ENCODE results near the gene TAX1BP3.

TAX1BP3 gene

GRCh38 chr17:3645310-3645709 is 23.1 kb downstream of the TAX1BP3 start:
- no peak for DNase-seq (ENCODE audit: extremely low read depth, insufficient read length)
- no peaks in the 10 kb centered on the region for H3K27me3 ChIP-seq (replicated peaks; ENCODE audit: control insufficient read depth, insufficient read depth, low read length)
- H3K36me3 ChIP-seq (ENCODE audit: control insufficient read depth, insufficient read depth, low read length), result peaks cover 11% of the 10 kb centered on the region
- no peak overlapping the region for H3K4me3 ChIP-seq (replicated peaks; ENCODE audit: low read depth, low read length)
- TF ChIP-seq, protein P1, sequence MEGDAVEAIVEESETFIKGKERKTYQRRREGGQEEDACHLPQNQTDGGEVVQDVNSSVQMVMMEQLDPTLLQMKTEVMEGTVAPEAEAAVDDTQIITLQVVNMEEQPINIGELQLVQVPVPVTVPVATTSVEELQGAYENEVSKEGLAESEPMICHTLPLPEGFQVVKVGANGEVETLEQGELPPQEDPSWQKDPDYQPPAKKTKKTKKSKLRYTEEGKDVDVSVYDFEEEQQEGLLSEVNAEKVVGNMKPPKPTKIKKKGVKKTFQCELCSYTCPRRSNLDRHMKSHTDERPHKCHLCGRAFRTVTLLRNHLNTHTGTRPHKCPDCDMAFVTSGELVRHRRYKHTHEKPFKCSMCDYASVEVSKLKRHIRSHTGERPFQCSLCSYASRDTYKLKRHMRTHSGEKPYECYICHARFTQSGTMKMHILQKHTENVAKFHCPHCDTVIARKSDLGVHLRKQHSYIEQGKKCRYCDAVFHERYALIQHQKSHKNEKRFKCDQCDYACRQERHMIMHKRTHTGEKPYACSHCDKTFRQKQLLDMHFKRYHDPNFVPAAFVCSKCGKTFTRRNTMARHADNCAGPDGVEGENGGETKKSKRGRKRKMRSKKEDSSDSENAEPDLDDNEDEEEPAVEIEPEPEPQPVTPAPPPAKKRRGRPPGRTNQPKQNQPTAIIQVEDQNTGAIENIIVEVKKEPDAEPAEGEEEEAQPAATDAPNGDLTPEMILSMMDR (IDR thresholded peaks at IDR 0.05; ENCODE audit: insufficient read depth, low read length, poor library complexity, severe bottlenecking), result no peak

DNA sequence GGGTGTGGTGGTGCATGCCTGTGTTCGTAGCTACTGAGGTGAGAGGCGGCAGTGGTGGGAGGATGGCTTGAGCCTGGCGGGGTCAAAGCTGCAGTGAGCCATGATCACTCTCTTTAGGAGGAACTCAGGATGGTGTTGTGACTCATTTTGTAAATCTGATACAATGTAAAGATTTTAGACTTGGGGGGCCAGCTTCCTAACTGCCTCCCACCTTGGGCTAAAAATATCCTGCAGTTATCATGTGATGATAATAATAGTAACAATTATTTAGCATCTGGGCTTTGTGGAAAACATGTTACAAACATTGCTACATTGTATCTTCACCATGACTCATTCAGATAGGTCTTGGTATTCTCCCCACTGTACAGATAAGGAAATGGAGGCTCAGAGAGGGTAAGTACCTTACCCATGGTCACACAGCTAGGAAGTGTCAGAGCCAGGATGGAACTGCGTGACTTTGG is 24.5 kb downstream of the TAX1BP3 start:
- no peak for DNase-seq (ENCODE audit: extremely low read depth, insufficient read length)
- Histone ChIP-seq H3K4me3 (replicated peaks; ENCODE audit: low read depth, low read length) (no peak overlapping the region), H3K27me3 (replicated peaks; ENCODE audit: control insufficient read depth, insufficient read depth, low read length) (no peaks in the 10 kb centered on the region), H3K36me3 (ENCODE audit: control insufficient read depth, insufficient read depth, low read length) (peaks cover 11% of the 10 kb centered on the region)
- TF ChIP-seq, protein P1 (IDR thresholded peaks at IDR 0.05; ENCODE audit: insufficient read depth, low read length, poor library complexity, severe bottlenecking), result no peak

GRCh38 chr17:3641717-3642486 is 26.5 kb downstream of the TAX1BP3 start:
- no peak for DNase-seq (ENCODE audit: extremely low read depth, insufficient read length)
- Histone ChIP-seq H3K4me3 (replicated peaks; ENCODE audit: low read depth, low read length) (no peak overlapping the region), H3K36me3 (ENCODE audit: control insufficient read depth, insufficient read depth, low read length) (no peaks in the 10 kb centered on the region; the same call in 1 of the 2 replicates), H3K27me3 (replicated peaks; ENCODE audit: control insufficient read depth, insufficient read depth, low read length) (no peaks in the 10 kb centered on the region)
- TF ChIP-seq, protein P1 (IDR thresholded peaks at IDR 0.05; ENCODE audit: insufficient read depth, low read length, poor library complexity, severe bottlenecking), result no peak

DNA sequence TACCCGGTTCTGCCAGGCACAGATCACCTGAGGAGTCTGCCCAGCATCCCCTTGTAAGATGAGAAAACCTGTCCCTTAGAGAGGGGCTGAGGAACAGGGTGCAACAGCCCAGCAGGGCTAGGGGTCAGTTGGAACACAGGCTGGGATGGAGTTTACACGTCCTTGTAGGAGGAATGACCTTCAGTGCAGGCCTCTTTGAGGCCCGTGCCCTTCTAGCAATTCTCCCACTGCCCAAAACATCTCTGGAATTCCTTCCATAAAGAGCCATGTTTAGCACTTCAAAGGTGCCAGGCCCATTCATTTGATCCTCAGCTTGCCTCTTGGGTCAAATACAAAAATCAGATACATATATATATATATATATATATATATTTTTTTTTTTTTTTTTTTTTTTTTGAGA is 27.4 kb downstream of the TAX1BP3 start:
- H3K27me3 ChIP-seq (replicated peaks; ENCODE audit: control insufficient read depth, insufficient read depth, low read length), result no peaks in the 10 kb centered on the region
- TF ChIP-seq, protein P1 (IDR thresholded peaks at IDR 0.05; ENCODE audit: insufficient read depth, low read length, poor library complexity, severe bottlenecking), result no peak
- H3K36me3 ChIP-seq (ENCODE audit: control insufficient read depth, insufficient read depth, low read length), result no peaks in the 10 kb centered on the region; the same call in 1 of the 2 replicates

GRCh38 chr17:3639981-3640596 is 28.3 kb downstream of the TAX1BP3 start:
- TF ChIP-seq, protein P1 (IDR thresholded peaks at IDR 0.05; ENCODE audit: insufficient read depth, low read length, poor library complexity, severe bottlenecking), result no peak
- no peaks in the 10 kb centered on the region; the same call in 1 of the 2 replicates for H3K36me3 ChIP-seq (ENCODE audit: control insufficient read depth, insufficient read depth, low read length)
- DNase-seq (ENCODE audit: extremely low read depth, insufficient read length), result no peak
- no peak overlapping the region for H3K4me3 ChIP-seq (replicated peaks; ENCODE audit: low read depth, low read length)
- no peaks in the 10 kb centered on the region for H3K27me3 ChIP-seq (replicated peaks; ENCODE audit: control insufficient read depth, insufficient read depth, low read length)

More for the DNA sequence above, 27.4 kb downstream of the TAX1BP3 start:
- no peak for DNase-seq (ENCODE audit: extremely low read depth, insufficient read length)
- H3K4me3 ChIP-seq (replicated peaks; ENCODE audit: low read depth, low read length), result no peak overlapping the region

All from GM06990 (cell line).